ENCODE results near the gene EDAR. TPM values are rescaled to one million over a fixed set of nuclear protein-coding genes. Genes with fewer than 3 reads are reported as not detected.

EDAR gene
- total and polyA plus RNA-seq, 2 of the 8 experiments (the other 6 are each of a cell fraction or from before 2014, with no cell fraction given) = not detected

- TF ChIP-seq CTCF (IDR thresholded peaks at IDR 0.05; ENCODE audit: control extremely low read depth in 1 of 3, insufficient read depth in 1 of 3, low read depth in 1 of 3, low read length in 3 of 3) = no peak
- TF ChIP-seq ASH2L (IDR thresholded peaks at IDR 0.05; ENCODE audit: low read length) = no peak
- no peak for TF ChIP-seq SP1 (IDR thresholded peaks at IDR 0.05; ENCODE audit: low read depth, low read length)
- TF ChIP-seq PHF8 (conservative IDR thresholded peaks at IDR 0.05; ENCODE audit: low read depth, low read length) = no peak
- no peak for TF ChIP-seq JUN (IDR thresholded peaks at IDR 0.05; ENCODE audit: low read depth, low read length)
Observed at GRCh38 chr2:108916796-108917421, 72.1 kb downstream of the EDAR start (continued).

Data from H1 (cell line).